Measurements from ENCODE around the gene FAR2.

DNA sequence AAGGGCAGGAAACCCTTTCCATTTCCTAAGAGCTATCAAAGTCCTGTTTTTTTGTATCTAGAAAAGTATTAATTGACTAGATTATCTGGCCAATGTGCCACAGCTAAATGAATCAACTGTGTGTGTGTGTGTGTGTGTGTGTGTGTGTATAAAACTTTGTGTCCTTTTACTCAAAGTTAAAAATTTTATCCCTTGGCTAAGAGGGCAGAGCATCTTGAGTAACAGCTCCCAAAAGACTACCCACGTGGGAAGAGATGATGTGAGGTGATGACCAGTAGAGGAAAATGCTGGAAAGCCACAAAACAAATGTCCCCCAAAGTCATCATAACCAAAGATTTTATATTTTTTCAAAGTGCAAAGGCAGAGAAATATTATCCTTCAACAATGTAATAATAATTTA is 90.3 kb downstream of the FAR2 start:
- TF ChIP-seq, protein P1, sequence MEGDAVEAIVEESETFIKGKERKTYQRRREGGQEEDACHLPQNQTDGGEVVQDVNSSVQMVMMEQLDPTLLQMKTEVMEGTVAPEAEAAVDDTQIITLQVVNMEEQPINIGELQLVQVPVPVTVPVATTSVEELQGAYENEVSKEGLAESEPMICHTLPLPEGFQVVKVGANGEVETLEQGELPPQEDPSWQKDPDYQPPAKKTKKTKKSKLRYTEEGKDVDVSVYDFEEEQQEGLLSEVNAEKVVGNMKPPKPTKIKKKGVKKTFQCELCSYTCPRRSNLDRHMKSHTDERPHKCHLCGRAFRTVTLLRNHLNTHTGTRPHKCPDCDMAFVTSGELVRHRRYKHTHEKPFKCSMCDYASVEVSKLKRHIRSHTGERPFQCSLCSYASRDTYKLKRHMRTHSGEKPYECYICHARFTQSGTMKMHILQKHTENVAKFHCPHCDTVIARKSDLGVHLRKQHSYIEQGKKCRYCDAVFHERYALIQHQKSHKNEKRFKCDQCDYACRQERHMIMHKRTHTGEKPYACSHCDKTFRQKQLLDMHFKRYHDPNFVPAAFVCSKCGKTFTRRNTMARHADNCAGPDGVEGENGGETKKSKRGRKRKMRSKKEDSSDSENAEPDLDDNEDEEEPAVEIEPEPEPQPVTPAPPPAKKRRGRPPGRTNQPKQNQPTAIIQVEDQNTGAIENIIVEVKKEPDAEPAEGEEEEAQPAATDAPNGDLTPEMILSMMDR (IDR thresholded peaks at IDR 0.05) = no peak
- TF ChIP-seq ZFX (IDR thresholded peaks at IDR 0.05; ENCODE audit: borderline replicate concordance) = no peak
